ENCODE data around the gene ACR.
"Not testable (repeated sequence)": the region's sequence is repeated elsewhere in the genome, so short reads cannot be mapped to it uniquely, and the experiment has no call there.

Gene ACR

DNA sequence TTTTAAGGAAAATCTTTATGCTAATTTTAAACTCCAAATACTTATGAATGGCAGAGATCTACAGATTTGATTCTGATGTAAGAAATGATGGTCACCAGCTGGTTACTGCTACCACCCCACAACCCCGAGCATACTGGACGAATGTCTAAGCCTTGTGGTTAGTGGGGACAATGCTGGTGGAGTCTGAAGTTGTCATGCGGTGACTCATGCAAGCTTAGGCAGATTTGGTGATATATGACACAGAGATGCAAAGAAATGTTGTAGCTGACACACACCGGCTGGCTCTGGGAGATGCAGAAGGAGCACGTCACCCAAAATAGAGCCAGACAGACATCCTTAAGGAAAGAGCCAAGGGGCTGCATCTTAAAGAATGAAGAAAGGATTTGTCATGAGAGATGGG, 48.9 kb downstream of the ACR start:
- H3K27me3 Mint-ChIP-seq (ENCODE audit: low read depth); H3K36me3 Mint-ChIP-seq (ENCODE audit: low read depth); H3K4me1 Mint-ChIP-seq (ENCODE audit: low read depth); H3K9me3 Mint-ChIP-seq; H3K27ac Mint-ChIP-seq; H3K4me3 Mint-ChIP-seq: not testable (repeated sequence)
